ENCODE data around the gene STRN4.

GRCh38 chr19:46718934-46719622, 27.2 kb downstream of the STRN4 start:
- no peak for TF ChIP-seq TAF1 (IDR thresholded peaks at IDR 0.05; ENCODE audit: low read depth, low read length)
- TF ChIP-seq POLR2A (IDR thresholded peaks at IDR 0.05; ENCODE audit: low read depth, low read length), result 0 out of 2 replicates have a peak, but pooled peaks have one; percentile 36

All from GM12891 (cell line).